Esophagus (tissue), 2 donors: ENCODE data around the gene MAPK14. TPM values are rescaled to one million over a fixed set of nuclear protein-coding genes. Genes with fewer than 3 reads are reported as not detected.
A peak's percentile ranks its signal among the peaks of the same experiment; 100 is the strongest.
"Not testable (repeated sequence)": the region's sequence is repeated elsewhere in the genome, so short reads cannot be mapped to it uniquely, and the experiment has no call there.

ENCODE experiments used
- H3K27ac ChIP-seq, 2 donors: one replicate each; pipeline ENCODE4 v1.5.1; 2013; ENCODE audit warnings: low read depth in 2 of 2, mild to moderate bottlenecking in 2 of 2, inconsistent platforms in 1 of 2, low read length in 1 of 2, moderate library complexity in 1 of 2
- H3K27me3 ChIP-seq, 2 donors: one replicate each; pipeline ENCODE4 v1.6.1; 2013; ENCODE audit warnings: low read length in 2 of 2, control low read depth in 1 of 2, mild to moderate bottlenecking in 1 of 2; ENCODE audit not compliant: insufficient read depth in 2 of 2, control insufficient read depth in 1 of 2
- H3K36me3 ChIP-seq, 2 donors: one replicate each; pipeline ENCODE4 v1.6.1; 2013; ENCODE audit warnings: low read length in 1 of 2; ENCODE audit not compliant: control insufficient read depth in 2 of 2, insufficient read depth in 2 of 2
- H3K4me1 ChIP-seq, 2 donors: one replicate each; pipeline ENCODE4 v1.6.1; 2013; ENCODE audit warnings: low read length in 1 of 2; ENCODE audit not compliant: control insufficient read depth in 2 of 2, insufficient read depth in 2 of 2
- H3K4me3 ChIP-seq, 2 donors: one replicate each; pipeline ENCODE4 v1.5.1; 2013; ENCODE audit warnings: low read length in 2 of 2, mild to moderate bottlenecking in 2 of 2, low read depth in 1 of 2, moderate library complexity in 1 of 2
- H3K9me3 ChIP-seq, 2 donors: one replicate each; pipeline ENCODE4 v1.6.1; 2013; ENCODE audit warnings: mild to moderate bottlenecking in 2 of 2, low read depth in 1 of 2, low read length in 1 of 2, moderate library complexity in 1 of 2; ENCODE audit not compliant: control insufficient read depth in 2 of 2, insufficient read depth in 1 of 2
- WGBS, 2 donors: extraction: QIAGEN DNeasy Blood & Tissue Kit; methylation state at CpG; one replicate each; pipeline ENCODE4 v1.1.7; 2013; 5-methylcytosine and 5-hydroxymethylcytosine counted together
- polyA plus RNA-seq, 2 donors: library from polyadenylated mRNA; stranded (reverse); fragments of 200-250 nt; gene quantifications; one replicate each; pipeline ENCODE4 v1.2.3, GENCODE V29; 2013
- donor health status: healthy with polysubstance abuse.
- donor health status: Bipolar disorder and iron deficiency.

The MAPK14 gene
- polyA plus RNA-seq, 2 donors: 11.3 to 19.1 TPM

DNA sequence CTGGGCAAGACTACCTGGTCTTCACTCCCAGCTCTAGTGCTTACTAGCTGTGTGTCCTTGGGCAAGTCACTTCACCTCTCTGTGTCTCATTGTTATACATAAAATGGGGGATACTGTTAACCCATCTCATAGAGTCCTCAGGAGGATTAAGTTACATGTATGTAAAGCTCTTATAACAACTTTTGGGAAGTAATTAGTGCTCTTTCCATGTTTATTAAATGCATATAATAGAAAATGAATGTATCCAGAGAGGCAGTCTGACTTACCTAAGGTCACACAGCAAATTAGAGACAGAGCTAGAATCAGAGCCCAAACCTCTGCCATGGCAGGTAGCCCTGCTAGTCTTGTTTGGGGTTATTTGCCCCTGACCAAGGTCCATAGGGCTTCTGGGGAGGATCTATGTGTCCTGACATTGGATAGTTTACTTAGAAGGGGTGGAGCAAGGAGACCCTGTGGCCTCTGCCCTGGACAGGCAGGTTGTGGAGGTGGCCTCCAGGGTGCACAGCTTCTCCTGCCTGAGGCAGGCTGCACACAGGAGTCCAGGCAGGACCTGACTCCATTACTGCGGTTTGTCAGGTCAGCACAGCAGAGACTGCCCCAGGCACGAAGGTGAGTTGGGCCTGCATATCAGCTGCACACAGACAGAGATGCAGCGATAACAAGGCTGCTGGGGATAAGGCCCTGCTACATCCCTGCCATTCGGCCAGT lies 94.3 kb downstream of the MAPK14 start:
- H3K27ac ChIP-seq: peak overlapping the region; percentile 82 to 97
- H3K9me3 ChIP-seq: no peaks in the 10 kb centered on the region
- peaks cover 2 to 5% of the 10 kb centered on the region in 2 donors for H3K36me3 ChIP-seq
- H3K4me3 ChIP-seq: no peak overlapping the region
- no peaks in the 10 kb centered on the region for H3K27me3 ChIP-seq
- peaks cover 0 to 18% of the 10 kb centered on the region in 2 donors for H3K4me1 ChIP-seq
- 78 to 84% methylated on average over 4 of the region's 4 CpGs for WGBS, 2 donors

DNA sequence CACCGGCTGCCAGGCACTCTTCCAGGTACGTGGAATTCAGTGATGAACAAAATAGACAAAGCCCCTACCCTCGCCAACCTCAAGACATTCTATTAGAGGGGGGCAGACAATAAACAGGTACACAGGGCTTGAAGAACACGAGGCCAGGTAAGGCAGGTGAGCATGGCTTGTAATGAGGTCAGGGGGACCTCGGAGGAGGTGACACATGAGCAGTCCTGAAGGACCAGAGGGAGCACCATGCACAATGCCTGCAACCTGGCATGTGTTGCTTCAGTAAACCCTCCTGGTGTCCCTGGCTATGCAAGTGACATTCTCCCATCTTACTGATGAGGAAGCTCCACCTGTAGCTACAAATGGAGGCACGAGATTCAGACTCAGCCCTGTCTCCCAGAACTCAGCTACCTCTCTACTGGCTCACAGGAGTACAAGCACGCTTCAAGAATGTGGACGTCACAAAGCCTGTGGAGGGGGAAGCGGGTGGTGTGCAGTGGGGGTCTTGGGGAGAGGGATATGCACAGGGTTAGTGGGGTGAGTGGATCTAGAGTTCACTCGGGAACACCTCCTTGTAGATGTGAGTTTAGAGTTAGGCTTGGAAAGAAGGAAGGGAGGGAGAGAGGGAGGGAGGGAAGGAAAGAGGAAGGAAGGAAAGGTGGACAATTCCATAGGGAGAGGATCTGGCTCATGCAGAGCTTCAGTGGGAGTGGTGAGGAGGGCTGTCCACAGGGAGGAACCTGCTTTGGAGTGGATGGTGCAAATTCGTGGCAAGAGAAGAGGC lies 95.1 kb downstream of the MAPK14 start:
- Histone ChIP-seq H3K9me3 (no peaks in the 10 kb centered on the region), H3K4me3 (no peak overlapping the region), H3K4me1 (peaks cover 0 to 18% of the 10 kb centered on the region in 2 donors), H3K36me3 (peaks cover under 1 to 5% of the 10 kb centered on the region in 2 donors), H3K27me3 (no peaks in the 10 kb centered on the region), H3K27ac (no peak overlapping the region)
- WGBS, 2 donors: 77% methylated on average over 11 of the region's 11 CpGs

DNA sequence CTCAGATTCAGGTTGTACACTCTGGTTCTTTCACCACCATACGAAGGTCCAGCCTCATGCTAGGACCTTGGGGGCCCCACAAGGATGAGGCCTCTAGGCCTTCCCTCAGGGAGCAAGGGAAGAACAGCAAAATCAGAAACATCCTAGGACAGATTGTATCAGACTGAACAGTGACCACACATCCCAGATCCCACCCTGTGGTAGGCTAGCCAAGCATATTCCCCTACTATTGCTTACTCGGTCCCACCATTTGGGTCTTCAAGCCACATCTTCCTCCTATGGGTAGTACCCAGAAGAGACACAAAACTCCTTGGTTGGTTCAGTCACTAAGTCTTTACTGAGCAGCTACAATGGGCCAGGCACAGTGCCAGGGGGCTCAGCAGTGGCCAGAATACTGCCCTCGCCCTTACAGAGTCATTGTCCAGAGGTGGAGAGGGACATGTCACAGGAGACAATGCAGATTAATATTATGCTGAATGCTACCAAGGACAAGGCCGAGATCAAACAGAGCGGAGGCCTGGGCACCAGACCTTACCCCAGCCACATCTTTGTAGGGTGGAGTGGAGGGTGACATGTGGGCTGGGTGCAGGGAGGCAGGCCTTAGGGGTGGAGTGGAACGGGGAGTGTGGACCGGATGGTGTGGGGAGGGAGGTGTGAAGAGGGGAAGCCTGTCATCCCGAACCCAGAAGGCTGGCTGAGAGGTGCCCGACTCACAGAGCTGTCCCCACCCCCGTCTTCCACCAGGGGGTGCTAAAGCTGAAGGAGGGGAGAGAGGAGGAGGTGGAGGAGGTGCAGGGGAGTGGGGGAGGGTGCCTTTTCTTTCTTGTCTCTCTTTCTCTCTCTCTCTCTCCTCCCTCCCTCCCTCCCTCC lies 95.9 kb downstream of the MAPK14 start:
- Histone ChIP-seq H3K4me3 (no peak overlapping the region), H3K9me3 (no peaks in the 10 kb centered on the region), H3K4me1 (peaks cover 0 to 16% of the 10 kb centered on the region in 2 donors), H3K27me3 (no peaks in the 10 kb centered on the region), H3K27ac (peak overlapping the region in 1 of 2 donors; percentile 56), H3K36me3 (peaks cover 0 to 2% of the 10 kb centered on the region in 2 donors)
- 38 to 39% methylated on average over 10 of the region's 10 CpGs for WGBS, 2 donors

DNA sequence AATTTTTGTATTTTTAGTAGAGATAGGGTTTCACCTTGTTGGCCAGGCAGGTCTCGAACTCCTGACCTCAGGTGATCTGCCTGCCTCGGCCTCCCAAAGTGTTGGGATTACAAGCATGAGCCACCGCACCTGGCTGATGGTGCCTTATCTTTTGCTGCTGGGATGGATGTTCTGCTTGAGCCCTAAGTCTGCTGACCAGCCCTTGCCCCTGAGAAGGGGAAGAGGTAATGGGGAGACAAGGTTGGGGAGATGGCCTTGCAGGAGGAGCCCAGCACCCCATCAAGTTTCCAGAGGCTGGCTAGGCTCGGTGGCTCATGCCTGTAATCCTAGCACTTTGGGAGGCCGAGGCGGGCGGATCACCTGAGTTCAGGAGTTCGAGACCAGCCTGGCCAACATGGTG lies 96.7 kb downstream of the MAPK14 start:
- 77 to 84% methylated on average over 8 of the region's 8 CpGs for WGBS, 2 donors
- H3K4me3 ChIP-seq, H3K27me3 ChIP-seq, H3K9me3 ChIP-seq, H3K36me3 ChIP-seq, H3K27ac ChIP-seq: not testable (repeated sequence)
- H3K4me1 ChIP-seq: peaks cover 0 to 17% of the 10 kb centered on the region in 2 donors

DNA sequence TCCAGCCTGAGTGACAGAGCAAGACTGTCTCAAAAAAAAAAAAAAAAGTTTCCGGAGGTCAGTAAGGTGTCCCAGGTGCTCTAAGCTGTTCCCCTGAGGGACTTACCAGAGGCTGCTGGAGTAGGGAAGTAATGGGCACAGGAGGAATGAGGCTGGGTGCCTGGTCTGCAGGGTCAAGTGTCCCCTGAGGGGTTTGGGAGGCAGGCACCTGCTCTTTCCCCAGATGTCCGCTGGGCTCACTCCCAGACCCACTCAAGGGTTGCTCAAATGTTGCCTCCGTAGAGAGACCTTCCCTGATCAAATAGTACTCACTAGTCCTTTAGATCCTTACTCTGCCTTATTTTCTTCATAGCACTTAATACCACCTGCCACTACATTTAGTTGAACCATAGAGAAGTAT lies 97.3 kb downstream of the MAPK14 start:
- H3K36me3 ChIP-seq: no peaks in the 10 kb centered on the region
- H3K4me3 ChIP-seq: no peak overlapping the region
- no peaks in the 10 kb centered on the region for H3K27me3 ChIP-seq
- 80 to 87% methylated on average over 3 of the region's 3 CpGs for WGBS, 2 donors
- peaks cover 0 to 17% of the 10 kb centered on the region in 2 donors for H3K4me1 ChIP-seq
- no peak overlapping the region for H3K27ac ChIP-seq
- H3K9me3 ChIP-seq: no peaks in the 10 kb centered on the region

DNA sequence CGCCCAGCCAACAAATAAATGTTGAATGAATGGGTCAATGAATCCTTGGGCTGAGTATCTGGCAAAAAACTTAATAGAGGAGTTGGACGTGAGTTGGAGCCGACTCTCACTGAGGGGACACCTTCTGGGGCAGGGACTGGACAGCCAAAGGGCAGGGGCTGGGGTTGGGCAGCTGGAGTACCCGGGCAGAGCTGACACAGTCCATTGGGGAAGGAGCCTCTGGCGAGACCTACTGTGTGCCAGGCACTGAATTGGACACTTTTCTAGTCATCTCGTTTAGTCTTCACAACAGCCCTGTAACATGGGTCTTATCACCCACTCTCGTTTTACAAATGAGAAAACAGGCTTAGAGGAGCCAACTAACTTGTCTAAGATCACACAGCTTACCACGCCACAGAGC lies 98.0 kb downstream of the MAPK14 start:
- Histone ChIP-seq H3K4me3 (no peak overlapping the region), H3K9me3 (no peaks in the 10 kb centered on the region), H3K27me3 (no peaks in the 10 kb centered on the region), H3K27ac (no peak overlapping the region), H3K36me3 (no peaks in the 10 kb centered on the region), H3K4me1 (peaks cover 0 to 14% of the 10 kb centered on the region in 2 donors)
- WGBS, 2 donors: 79 to 88% methylated on average over 8 of the region's 8 CpGs

DNA sequence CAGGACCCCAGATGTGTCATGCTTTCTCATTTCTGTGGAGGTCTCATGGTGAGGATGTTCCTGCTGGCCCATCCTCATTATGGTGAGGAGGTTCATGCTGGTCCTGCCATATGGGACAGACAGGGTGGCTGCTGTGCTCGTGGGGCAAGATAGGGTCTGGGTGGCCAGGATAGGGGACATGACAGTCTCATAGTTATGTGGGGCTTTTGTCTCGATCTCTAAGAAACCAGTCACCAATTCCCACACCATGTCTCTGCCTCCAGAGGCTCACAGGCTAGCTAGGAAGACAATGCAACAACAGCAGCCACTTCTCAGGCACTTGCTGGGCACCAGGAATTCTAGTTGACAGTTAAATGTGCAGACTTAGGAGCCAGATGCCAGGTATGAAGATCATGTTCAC lies 98.5 kb downstream of the MAPK14 start:
- Histone ChIP-seq H3K4me1 (peaks cover 0 to 14% of the 10 kb centered on the region in 2 donors), H3K27me3 (no peaks in the 10 kb centered on the region), H3K4me3 (no peak overlapping the region), H3K27ac (no peak overlapping the region), H3K9me3 (no peaks in the 10 kb centered on the region), H3K36me3 (no peaks in the 10 kb centered on the region)
- WGBS, 2 donors: 93 to 95% methylated on average over 2 of the region's 2 CpGs

DNA sequence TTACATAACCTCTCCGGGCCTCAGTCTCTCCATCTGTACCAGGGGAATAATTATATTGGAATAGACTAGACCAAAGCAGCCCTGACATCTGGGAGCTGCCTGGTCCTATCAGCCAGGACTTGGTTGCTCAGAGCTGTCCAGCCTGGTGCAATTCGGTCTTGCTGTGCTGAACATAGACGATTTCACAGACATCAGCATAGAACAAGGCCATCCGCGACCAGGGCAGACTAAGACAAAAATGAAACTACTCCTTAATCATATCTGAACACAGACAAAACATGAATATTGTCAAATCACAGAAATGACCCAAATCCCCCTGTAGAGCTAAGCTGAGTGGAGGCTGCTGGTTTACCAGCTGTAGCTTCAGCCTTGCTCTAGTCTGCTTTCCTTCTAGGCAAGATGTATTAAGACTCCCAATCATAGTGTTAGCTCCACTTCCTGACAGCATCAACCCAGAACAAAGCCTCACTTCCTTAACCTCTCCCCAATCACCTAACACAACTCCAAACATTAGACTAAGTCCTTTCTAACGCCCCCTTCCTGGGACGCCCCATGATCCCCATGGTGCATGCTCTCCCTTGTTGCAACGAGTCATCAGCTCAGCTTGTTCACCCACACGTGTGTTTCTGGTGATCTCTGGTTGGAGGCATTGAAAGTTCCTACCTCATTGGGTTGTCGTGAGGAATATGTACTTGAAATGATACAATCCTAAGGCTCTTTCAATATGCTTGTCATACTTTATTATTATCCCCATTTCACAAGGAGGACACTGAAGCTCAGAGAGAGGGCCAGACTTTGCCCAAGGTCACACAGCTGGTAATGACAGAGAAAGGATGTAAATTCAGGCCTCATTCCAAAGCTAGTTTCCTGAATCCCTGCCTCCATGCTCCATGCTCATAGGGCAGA lies 99.2 kb downstream of the MAPK14 start:
- no peaks in the 10 kb centered on the region for H3K9me3 ChIP-seq
- no peak overlapping the region for H3K27ac ChIP-seq
- no peaks in the 10 kb centered on the region for H3K27me3 ChIP-seq
- H3K36me3 ChIP-seq: no peaks in the 10 kb centered on the region
- no peak overlapping the region for H3K4me3 ChIP-seq
- 69 to 73% methylated on average over 10 of the region's 10 CpGs for WGBS, 2 donors
- peaks cover 0 to 9% of the 10 kb centered on the region in 2 donors for H3K4me1 ChIP-seq
